ENCODE measurements around the gene CPA2.

The CPA2 gene

DNA sequence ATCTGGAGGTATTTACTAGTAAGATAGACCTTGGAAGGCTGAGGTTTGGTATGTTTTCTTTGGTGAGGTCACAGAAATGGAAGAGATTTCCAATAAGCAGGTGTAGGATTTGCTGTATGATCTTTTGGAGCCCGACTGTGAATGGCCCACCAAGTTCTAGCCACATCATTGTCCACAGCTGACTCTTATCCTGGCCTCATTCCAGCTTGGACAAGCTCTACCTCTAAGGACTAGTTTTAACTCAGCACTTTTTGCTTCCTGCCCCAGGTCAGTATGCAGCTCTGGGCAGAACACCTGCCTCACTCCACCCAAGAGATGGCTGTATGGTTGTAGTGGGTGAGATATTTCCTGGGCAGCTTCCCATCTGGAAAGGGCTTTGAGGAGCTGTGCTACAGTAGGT lies 20.2 kb downstream of the CPA2 start:
- DNase-seq (ENCODE audit: low read depth) = peak; percentile 49
- no peak overlapping the region for H3K4me3 ChIP-seq (ENCODE audit: low read depth, low read length)
- TF ChIP-seq, protein P1, sequence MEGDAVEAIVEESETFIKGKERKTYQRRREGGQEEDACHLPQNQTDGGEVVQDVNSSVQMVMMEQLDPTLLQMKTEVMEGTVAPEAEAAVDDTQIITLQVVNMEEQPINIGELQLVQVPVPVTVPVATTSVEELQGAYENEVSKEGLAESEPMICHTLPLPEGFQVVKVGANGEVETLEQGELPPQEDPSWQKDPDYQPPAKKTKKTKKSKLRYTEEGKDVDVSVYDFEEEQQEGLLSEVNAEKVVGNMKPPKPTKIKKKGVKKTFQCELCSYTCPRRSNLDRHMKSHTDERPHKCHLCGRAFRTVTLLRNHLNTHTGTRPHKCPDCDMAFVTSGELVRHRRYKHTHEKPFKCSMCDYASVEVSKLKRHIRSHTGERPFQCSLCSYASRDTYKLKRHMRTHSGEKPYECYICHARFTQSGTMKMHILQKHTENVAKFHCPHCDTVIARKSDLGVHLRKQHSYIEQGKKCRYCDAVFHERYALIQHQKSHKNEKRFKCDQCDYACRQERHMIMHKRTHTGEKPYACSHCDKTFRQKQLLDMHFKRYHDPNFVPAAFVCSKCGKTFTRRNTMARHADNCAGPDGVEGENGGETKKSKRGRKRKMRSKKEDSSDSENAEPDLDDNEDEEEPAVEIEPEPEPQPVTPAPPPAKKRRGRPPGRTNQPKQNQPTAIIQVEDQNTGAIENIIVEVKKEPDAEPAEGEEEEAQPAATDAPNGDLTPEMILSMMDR (conservative IDR thresholded peaks at IDR 0.05; ENCODE audit: low read depth, low read length) = no peak

DNA sequence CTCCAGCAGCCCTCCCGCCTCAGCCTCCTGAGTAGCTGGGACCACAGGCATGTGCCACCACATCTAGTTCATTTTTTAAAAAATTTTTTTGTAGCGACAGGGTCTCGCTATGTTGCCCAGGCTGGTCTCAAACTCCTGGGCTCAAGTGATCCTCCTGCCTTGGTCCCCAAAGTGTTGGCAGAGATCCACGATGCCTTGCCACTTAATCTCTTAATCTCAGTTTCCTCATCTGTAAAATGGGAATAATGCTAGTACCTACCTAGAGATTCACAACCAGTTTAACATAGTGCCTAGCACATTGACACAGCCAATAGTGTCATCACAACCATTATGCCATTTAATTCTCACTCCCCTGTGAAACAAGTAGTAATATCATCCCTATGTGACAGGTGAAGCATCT lies 21.5 kb downstream of the CPA2 start:
- no peak for DNase-seq (ENCODE audit: low read depth)
- no peak overlapping the region for H3K4me3 ChIP-seq (ENCODE audit: low read depth, low read length)
- TF ChIP-seq, protein P1 (conservative IDR thresholded peaks at IDR 0.05; ENCODE audit: low read depth, low read length) = no peak

- TF ChIP-seq, protein P1 (conservative IDR thresholded peaks at IDR 0.05; ENCODE audit: low read depth, low read length) = no peak
- H3K4me3 ChIP-seq (ENCODE audit: low read depth, low read length) = no peak overlapping the region
- no peak for DNase-seq (ENCODE audit: low read depth)
Measured at GRCh38 chr7:130288829-130289228, 22.2 kb downstream of the CPA2 start.

DNA sequence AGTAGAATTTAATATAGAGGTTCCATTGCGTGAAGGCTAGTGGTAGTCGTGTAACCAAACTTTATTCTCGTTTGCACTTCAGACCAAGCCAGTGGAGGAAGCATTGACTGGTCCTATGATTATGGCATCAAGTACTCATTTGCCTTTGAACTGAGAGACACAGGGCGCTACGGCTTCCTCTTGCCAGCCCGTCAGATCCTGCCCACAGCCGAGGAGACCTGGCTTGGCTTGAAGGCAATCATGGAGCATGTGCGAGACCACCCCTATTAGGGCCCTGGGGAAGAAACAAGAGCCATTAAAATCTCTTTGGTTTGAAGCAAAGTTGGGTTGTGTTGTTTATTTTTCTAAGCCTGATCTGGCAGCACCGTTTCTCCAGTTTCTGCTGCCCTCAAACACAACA lies 22.8 kb downstream of the CPA2 start:
- no peak for DNase-seq (ENCODE audit: low read depth)
- H3K4me3 ChIP-seq (ENCODE audit: low read depth, low read length) = no peak overlapping the region
- TF ChIP-seq, protein P1 (conservative IDR thresholded peaks at IDR 0.05; ENCODE audit: low read depth, low read length) = no peak

DNA sequence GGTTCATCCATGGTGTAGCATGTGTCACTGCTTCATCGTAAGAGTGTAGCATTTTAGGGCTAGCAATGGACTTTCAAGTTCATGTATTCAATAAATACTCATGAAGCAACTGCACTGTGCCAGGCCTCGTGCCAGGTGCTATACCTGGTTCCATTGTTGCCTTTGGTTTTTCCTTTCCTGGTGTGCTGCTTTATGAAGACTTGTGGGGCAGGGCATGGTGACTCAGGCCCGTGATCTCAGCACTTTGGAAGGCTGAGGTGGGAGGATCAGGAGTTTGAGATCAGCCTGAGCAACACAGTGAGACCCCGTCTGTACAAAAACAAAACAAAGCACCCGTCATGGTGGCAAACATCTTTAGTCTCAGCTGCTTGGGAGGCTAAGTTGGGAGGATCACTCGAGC lies 24.1 kb downstream of the CPA2 start:
- H3K4me3 ChIP-seq (ENCODE audit: low read depth, low read length) = no peak overlapping the region
- TF ChIP-seq, protein P1 (conservative IDR thresholded peaks at IDR 0.05; ENCODE audit: low read depth, low read length) = no peak
- DNase-seq (ENCODE audit: low read depth) = peak; percentile 75

- TF ChIP-seq, protein P1 (conservative IDR thresholded peaks at IDR 0.05; ENCODE audit: low read depth, low read length) = no peak
- DNase-seq (ENCODE audit: low read depth) = peak; percentile 95
- peak within 1 kb of the TSS; percentile 15 for H3K4me3 ChIP-seq (ENCODE audit: low read depth, low read length)
Measured at GRCh38 chr7:130292682-130293257, 26.1 kb downstream of the CPA2 start, which contains the start of gene CPA4. CPA4 (plus strand) TSS chr7:130293161; CDS start chr7:130293181, 20 bp downstream.

GRCh38 chr7:130293521-130293920 lies 26.9 kb downstream of the CPA2 start:
- DNase-seq (ENCODE audit: low read depth) = no peak
- H3K4me3 ChIP-seq (ENCODE audit: low read depth, low read length) = peak overlapping the region; percentile 15
- TF ChIP-seq, protein P1 (conservative IDR thresholded peaks at IDR 0.05; ENCODE audit: low read depth, low read length) = no peak
